Urothelium cell line (cell line): Measurements from ENCODE around the gene GTF2IRD2.
"Not testable (repeated sequence)": the region's sequence is repeated elsewhere in the genome, so short reads cannot be mapped to it uniquely, and the experiment has no call there.

Experiments
- DNase-seq: peaks from one replicate; pipeline ENCODE4 v3.0.0; 2011; ENCODE audit warnings: low spot score, mixed read lengths
- FAIRE-seq: peaks from 2 replicates; lab custom pipeline; 2011; peaks lifted over from hg19 to GRCh38; lab: Jason Lieb, UNC

The GTF2IRD2 gene

GRCh38 chr7:74850833-74851721 lies at the start of gene GTF2IRD2:
GTF2IRD2 (minus strand) TSS chr7:74851605; CDS start chr7:74836378, 15,227 bp downstream.
- not testable (repeated sequence) for DNase-seq, FAIRE-seq

- not testable (repeated sequence) for DNase-seq, FAIRE-seq
Observed at GRCh38 chr7:74890158-74891123, 39.0 kb upstream of the GTF2IRD2 start.

- DNase-seq, FAIRE-seq: not testable (repeated sequence)
Observed at GRCh38 chr7:74889518-74890129, 38.2 kb upstream of the GTF2IRD2 start.

GRCh38 chr7:74885295-74885694 lies 33.9 kb upstream of the GTF2IRD2 start:
- DNase-seq, FAIRE-seq: not testable (repeated sequence)

- FAIRE-seq: not testable (repeated sequence)
Observed at GRCh38 chr7:74882110-74882509, 30.7 kb upstream of the GTF2IRD2 start.

GRCh38 chr7:74874748-74875512 lies 23.5 kb upstream of the GTF2IRD2 start:
- not testable (repeated sequence) for FAIRE-seq, DNase-seq

More at GRCh38 chr7:74882110-74882509, 30.7 kb upstream of the GTF2IRD2 start:
- not testable (repeated sequence) for DNase-seq

- FAIRE-seq, DNase-seq: not testable (repeated sequence)
Observed at GRCh38 chr7:74874104-74874747, 22.8 kb upstream of the GTF2IRD2 start.

GRCh38 chr7:74872542-74872941 lies 21.1 kb upstream of the GTF2IRD2 start:
- not testable (repeated sequence) for FAIRE-seq, DNase-seq

- DNase-seq, FAIRE-seq: not testable (repeated sequence)
Observed at GRCh38 chr7:74865777-74866176, 14.4 kb upstream of the GTF2IRD2 start.

GRCh38 chr7:74849853-74850252 lies 1.6 kb downstream of the GTF2IRD2 start:
- FAIRE-seq, DNase-seq: not testable (repeated sequence)

- FAIRE-seq, DNase-seq: not testable (repeated sequence)
Observed at GRCh38 chr7:74830411-74830810, 21.0 kb downstream of the GTF2IRD2 start.

- not testable (repeated sequence) for DNase-seq, FAIRE-seq
Observed at GRCh38 chr7:74829959-74830358, 21.4 kb downstream of the GTF2IRD2 start.

GRCh38 chr7:74821259-74821658 lies 30.1 kb downstream of the GTF2IRD2 start:
- not testable (repeated sequence) for DNase-seq, FAIRE-seq

- FAIRE-seq, DNase-seq: not testable (repeated sequence)
Observed at GRCh38 chr7:74820146-74820805, 31.1 kb downstream of the GTF2IRD2 start.

GRCh38 chr7:74815882-74816281 lies 35.5 kb downstream of the GTF2IRD2 start:
- not testable (repeated sequence) for FAIRE-seq, DNase-seq

GRCh38 chr7:74798644-74799043 lies 52.8 kb downstream of the GTF2IRD2 start:
- FAIRE-seq, DNase-seq: not testable (repeated sequence)

GRCh38 chr7:74797848-74798622 lies 53.4 kb downstream of the GTF2IRD2 start:
- not testable (repeated sequence) for FAIRE-seq, DNase-seq
